ENCODE data around the gene HBS1L. TPM values are rescaled to one million over a fixed set of nuclear protein-coding genes. Genes with fewer than 3 reads are reported as not detected.

HBS1L gene
- total and polyA plus RNA-seq, 2 experiments from 2014 or later = 43.0 to 70.6 TPM

- no peaks in the 10 kb centered on the region for H3K36me3 ChIP-seq (replicated peaks; ENCODE audit: insufficient read depth, low read depth)
- TF ChIP-seq CTCF (IDR thresholded peaks at IDR 0.05; ENCODE audit: poor library complexity) (no peak), EZH2 (IDR thresholded peaks at IDR 0.05; ENCODE audit: borderline replicate concordance) (no peak), EZH2phosphoT487 (IDR thresholded peaks at IDR 0.05; ENCODE audit: low read depth, severe bottlenecking, unreplicated experiment) (no peak)
- no peaks in the 10 kb centered on the region for H4K20me1 ChIP-seq (ENCODE audit: insufficient read depth, poor library complexity, severe bottlenecking)
- H3K9me2 ChIP-seq (replicated peaks; ENCODE audit: insufficient read depth) = no peaks in the 10 kb centered on the region
- no peak for DNase-seq (ENCODE audit: low spot score)
- no peaks in the 10 kb centered on the region for H3K4me1 ChIP-seq (ENCODE audit: insufficient read depth)
- WGBS (ENCODE audit: low lambda C conversion rate, missing lambda C conversion rate) = 94% methylated on average over 1 of the region's 1 CpG
- no peak overlapping the region for H3K4me3 ChIP-seq
- H3K79me2 ChIP-seq = no peaks in the 10 kb centered on the region
- no peaks in the 10 kb centered on the region for H3K27me3 ChIP-seq
- no peak overlapping the region for H2AFZ ChIP-seq
- H3K27ac ChIP-seq = no peak overlapping the region
- no peak overlapping the region for H3K4me2 ChIP-seq
- no peaks in the 10 kb centered on the region for H3K9me3 ChIP-seq (ENCODE audit: low read depth)
These were observed 55.5 kb downstream of the HBS1L start for GRCh38 chr6:134999107-134999506.

DNA sequence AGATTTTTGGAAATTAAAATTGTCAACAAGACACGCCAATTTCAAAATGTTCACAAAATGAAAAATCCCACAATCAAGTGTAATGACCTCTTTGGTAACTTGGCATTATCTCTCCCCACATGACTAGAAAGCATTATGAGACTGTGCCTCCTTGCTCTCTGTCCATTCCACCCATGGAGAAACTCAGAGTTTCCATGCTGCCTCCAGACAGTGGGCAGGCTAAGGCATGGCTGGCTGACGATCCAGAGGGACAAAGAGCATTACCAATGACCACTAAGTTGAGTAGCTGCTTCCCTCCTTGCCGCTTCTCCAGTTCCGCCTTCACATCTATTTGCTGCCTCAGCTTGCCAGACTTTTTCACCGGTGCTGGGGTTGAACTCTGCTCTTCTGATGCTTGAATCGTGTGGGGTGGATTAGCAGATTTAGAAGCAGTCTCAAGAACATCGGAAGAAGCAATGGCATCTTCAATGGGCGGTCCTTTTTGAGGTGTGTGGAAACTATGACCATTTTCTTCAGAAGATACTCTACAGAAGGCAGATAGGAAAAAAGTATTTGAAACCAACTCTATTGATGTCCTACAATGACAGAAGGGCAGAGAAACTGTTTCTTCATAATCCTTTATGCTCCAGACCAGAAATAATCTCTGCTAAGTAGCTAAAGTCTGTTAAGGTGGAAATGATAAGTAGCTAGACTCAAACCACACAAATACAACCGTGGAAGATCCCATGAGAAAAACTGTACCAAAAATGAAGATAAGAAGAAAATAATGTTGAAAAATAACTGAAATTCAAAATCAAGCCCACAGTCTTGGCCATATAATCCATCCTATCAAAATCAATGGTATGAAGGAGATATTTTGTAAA lies 57.3 kb downstream of the HBS1L start:
- no peaks in the 10 kb centered on the region for H4K20me1 ChIP-seq (ENCODE audit: insufficient read depth, poor library complexity, severe bottlenecking)
- H3K27me3 ChIP-seq = no peaks in the 10 kb centered on the region
- no peak for TF ChIP-seq CTCF (IDR thresholded peaks at IDR 0.05; ENCODE audit: poor library complexity)
- H3K4me2 ChIP-seq = no peak overlapping the region
- no peaks in the 10 kb centered on the region for H3K4me1 ChIP-seq (ENCODE audit: insufficient read depth)
- no peaks in the 10 kb centered on the region for H3K79me2 ChIP-seq
- H3K27ac ChIP-seq = no peak overlapping the region
- H2AFZ ChIP-seq = no peak overlapping the region
- H3K9me3 ChIP-seq (ENCODE audit: low read depth) = no peaks in the 10 kb centered on the region
- H3K9me2 ChIP-seq (replicated peaks; ENCODE audit: insufficient read depth) = no peaks in the 10 kb centered on the region
- no peak overlapping the region for H3K4me3 ChIP-seq
- no peaks in the 10 kb centered on the region for H3K36me3 ChIP-seq (replicated peaks; ENCODE audit: insufficient read depth, low read depth)
- DNase-seq (ENCODE audit: low spot score) = no peak
- WGBS (ENCODE audit: low lambda C conversion rate, missing lambda C conversion rate) = 98% methylated on average over 9 of the region's 9 CpGs

- DNase-seq (ENCODE audit: low spot score) = no peak
- 89% methylated on average over 1 of the region's 1 CpG for WGBS (ENCODE audit: low lambda C conversion rate, missing lambda C conversion rate)
- no peaks in the 10 kb centered on the region for H3K27me3 ChIP-seq
- H2AFZ ChIP-seq = no peak overlapping the region
- no peak overlapping the region for H3K4me2 ChIP-seq
- TF ChIP-seq EZH2 (IDR thresholded peaks at IDR 0.05; ENCODE audit: borderline replicate concordance) (no peak), EZH2phosphoT487 (IDR thresholded peaks at IDR 0.05; ENCODE audit: low read depth, severe bottlenecking, unreplicated experiment) (no peak), CTCF (IDR thresholded peaks at IDR 0.05; ENCODE audit: poor library complexity) (no peak)
- no peaks in the 10 kb centered on the region for H3K36me3 ChIP-seq (replicated peaks; ENCODE audit: insufficient read depth, low read depth)
- no peaks in the 10 kb centered on the region for H3K9me3 ChIP-seq (ENCODE audit: low read depth)
- H3K79me2 ChIP-seq = no peaks in the 10 kb centered on the region
- no peaks in the 10 kb centered on the region for H3K4me1 ChIP-seq (ENCODE audit: insufficient read depth)
- H3K27ac ChIP-seq = no peak overlapping the region
- H4K20me1 ChIP-seq (ENCODE audit: insufficient read depth, poor library complexity, severe bottlenecking) = no peaks in the 10 kb centered on the region
- H3K4me3 ChIP-seq = no peak overlapping the region
- no peaks in the 10 kb centered on the region for H3K9me2 ChIP-seq (replicated peaks; ENCODE audit: insufficient read depth)
These were observed 59.1 kb downstream of the HBS1L start for GRCh38 chr6:134995536-134995935.

Measured in hepatocyte (in vitro differentiated cells).